DMS53 (cell line): ENCODE data around the gene GOLGA6L2.
"Not testable (repeated sequence)": the region's sequence is repeated elsewhere in the genome, so short reads cannot be mapped to it uniquely, and the experiment has no call there.

Source experiments
- DNase-seq: peaks from one replicate; lab custom pipeline; 2025; lab: John Stamatoyannopoulos, UW

The GOLGA6L2 gene, protein sequence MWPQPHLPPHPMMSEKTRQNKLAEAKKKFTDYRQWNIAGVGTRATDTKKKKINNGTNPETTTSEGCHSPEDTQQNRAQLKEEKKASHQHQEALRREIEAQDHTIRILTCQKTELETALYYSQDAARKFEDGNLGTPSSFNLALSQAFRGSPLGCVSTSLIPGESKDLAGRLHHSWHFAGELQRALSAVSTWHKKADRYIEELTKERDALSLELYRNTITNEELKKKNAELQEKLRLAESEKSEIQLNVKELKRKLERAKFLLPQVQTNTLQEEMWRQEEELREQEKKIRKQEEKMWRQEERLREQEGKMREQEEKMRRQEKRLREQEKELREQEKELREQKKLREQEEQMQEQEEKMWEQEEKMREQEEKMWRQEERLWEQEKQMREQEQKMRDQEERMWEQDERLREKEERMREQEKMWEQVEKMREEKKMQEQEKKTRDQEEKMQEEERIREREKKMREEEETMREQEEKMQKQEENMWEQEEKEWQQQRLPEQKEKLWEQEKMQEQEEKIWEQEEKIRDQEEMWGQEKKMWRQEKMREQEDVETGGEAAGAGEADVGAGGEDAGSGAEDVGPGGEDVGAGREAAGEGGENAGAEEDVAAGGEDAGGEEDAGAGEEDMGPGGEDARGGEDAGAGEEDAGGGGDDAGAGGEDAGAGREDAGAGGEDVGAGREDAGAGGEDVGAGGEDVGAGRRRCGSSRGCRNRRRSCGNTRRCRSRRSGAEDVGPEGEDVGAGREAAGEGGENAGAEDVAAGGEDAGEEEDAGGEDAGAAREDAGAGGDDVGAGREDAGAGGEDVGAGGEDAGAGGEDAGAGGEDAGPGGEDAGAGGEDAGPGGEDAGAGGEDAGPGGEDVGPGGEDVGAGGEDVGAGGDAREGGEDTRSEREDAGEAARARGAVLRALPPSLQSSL

GRCh38 chr15:23447107-23447500, at the start of gene GOLGA6L2:
TSS of gene GOLGA6L2 (minus strand) at chr15:23447243. CDS start at chr15:23447181, 62 bp downstream.
- DNase-seq = peak; percentile 27

DNA sequence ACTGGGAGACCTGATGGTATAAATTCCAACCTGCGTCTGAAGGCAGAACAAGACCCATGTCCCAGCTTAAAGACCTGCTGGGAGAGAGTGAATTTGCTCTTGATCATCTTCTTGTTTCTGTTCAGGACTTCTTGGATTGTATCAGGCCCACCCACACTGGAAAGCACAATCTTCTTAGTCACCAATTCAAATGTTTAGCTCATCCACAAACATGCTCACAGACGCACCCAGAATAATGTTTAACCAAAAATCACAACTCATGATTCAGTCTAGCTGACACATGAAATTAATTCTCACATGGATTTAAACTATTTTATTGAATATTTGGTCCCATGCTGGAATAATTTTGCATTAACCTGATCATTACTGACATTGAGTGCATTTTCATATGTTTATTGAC, 37.8 kb upstream of the GOLGA6L2 start:
- no peak for DNase-seq

DNA sequence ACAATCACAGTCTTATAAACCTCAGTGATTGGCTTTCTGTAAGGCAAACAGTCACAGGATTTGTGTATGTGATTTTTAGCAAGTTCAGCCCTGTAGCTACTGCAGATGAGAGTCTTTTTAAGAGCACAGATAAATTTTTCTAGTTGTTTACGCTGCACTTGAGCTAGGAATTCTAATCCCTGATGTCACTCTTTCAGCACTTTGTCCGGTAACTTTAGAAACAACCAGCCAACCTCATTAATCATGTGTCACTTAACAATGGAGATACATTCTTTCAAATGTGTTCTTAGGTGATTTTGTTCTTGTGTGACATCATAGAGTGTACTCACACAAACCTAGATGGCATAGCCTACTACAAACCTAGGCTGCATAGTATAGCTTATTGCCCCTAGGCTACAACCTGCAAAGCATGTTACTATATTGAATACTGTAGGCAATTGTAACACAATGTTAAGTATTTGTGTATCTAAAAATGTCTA, 36.8 kb upstream of the GOLGA6L2 start:
- peak; percentile 42 for DNase-seq

DNA sequence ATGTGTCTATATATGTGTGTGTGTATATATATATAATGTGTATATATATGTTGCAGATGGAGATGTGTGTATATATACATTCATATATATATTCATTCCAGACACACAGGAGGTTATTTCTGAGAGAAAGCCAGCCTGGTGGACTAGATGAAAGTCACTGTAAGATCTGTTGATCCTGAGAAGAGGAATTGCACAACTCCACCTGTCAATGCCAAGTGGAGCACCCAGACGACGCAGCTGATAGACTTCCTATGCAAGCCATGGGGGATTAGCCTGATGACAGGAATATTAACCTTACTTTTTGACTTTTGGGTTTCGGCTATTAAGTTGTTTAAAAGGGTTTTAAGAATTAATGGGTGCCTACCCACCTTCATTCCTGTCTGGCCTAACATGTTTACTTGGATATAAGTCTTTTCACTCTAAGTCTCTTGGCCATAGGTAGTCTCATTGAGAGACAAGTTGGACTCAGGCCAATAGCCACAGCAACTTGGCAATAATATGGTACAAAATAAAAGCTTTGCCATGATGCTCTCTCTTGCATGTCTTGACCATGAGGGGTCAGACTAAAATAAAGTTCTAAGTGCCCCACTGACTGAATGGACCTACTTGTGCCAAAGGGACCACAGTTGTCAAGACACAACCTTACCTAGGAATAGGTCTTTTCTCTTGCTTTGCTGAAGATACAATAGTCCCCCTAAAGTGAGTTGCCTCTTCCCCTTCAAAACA, 35.9 kb upstream of the GOLGA6L2 start:
- no peak for DNase-seq

DNA sequence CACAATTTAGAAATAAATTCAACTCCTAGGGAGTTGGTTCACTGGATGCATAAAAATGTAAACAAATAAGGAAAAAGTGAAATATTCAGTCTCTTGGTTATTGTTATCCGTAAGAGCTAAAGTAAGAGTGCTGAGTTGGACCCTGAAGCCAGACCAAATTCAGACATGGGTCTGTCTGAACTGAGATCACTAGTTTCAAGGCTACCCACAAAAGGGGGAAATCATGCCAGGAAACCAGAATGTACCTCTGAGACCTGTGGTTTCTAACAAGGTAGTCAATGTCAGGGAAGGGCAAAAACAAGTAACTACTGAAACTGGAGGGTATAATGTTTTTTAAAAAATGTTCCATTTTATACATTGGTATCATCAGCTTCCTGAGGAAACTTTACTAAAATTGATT, 35.2 kb upstream of the GOLGA6L2 start:
- no peak for DNase-seq

GRCh38 chr15:23477920-23478319, 30.9 kb upstream of the GOLGA6L2 start:
- no peak for DNase-seq

DNA sequence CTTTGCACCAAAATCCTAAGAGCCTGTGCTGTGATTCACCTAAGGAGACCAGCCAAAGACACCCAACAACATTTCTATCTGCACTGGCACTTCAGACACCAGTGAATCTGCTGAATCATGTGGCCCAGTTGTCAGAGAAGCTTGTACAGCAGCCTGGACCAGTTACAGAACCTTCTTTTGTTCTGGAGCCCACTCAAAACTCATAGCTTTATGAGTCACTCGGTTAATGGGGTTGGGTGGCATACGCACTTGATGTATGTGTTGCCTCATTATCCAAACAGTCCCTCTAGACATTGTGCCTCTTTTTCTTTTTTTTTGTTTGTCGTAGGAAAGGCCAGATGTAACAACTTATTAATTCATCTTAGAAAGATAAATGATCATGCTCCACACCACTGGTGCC, 25.6 kb upstream of the GOLGA6L2 start:
- peak; percentile 70 for DNase-seq

DNA sequence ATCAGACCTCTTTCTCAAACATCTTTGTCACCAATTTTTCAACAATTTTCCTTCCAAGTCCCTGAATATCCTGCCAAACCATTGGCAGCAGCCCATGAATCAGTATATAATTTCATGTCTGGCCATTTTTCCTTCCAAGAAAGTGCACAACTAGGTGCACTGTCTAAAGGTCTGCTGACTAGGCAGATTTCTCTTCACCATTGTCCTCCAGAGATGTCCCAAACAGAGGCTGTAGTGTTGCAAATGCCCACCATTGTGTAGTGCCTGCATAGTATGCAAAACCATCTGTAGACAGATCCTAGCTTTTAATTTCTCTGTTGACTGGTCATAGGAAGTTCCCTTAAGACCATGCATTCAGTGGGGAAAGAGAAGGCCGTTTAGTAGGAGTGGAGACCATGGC, 25.0 kb upstream of the GOLGA6L2 start:
- DNase-seq = no peak

GRCh38 chr15:23467110-23467600, 20.1 kb upstream of the GOLGA6L2 start:
- DNase-seq = peak; percentile 65

GRCh38 chr15:23457890-23458289, 10.8 kb upstream of the GOLGA6L2 start:
- DNase-seq = no peak

- no peak for DNase-seq
These were observed 582 bp downstream of the GOLGA6L2 start for GRCh38 chr15:23446215-23447106.

- DNase-seq = no peak
These were observed 2.8 kb downstream of the GOLGA6L2 start for GRCh38 chr15:23444269-23444668.

- no peak for DNase-seq
These were observed 5.8 kb downstream of the GOLGA6L2 start for GRCh38 chr15:23441204-23441603.

- no peak for DNase-seq
These were observed 6.4 kb downstream of the GOLGA6L2 start for GRCh38 chr15:23440596-23440995.

DNA sequence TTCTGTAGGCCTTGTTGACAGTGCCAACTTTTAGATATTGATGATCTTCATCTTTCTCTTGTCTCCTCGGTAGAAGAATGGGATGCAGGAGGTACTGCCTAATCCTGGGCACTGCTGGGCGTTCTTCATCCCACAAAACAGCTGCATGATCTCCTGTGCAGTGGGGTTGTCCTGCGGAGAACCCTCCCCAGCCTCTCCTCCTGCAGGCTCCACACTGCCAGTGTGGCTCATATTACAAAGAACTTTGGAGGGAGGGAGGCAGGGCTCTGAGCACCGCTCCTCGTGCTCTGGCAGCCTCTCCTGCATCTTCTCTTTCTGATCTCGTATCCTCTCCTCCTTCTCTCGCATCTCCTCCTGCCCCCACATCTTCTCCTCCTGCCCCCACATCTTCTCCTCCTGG, 7.5 kb downstream of the GOLGA6L2 start:
- DNase-seq = no peak

DNA sequence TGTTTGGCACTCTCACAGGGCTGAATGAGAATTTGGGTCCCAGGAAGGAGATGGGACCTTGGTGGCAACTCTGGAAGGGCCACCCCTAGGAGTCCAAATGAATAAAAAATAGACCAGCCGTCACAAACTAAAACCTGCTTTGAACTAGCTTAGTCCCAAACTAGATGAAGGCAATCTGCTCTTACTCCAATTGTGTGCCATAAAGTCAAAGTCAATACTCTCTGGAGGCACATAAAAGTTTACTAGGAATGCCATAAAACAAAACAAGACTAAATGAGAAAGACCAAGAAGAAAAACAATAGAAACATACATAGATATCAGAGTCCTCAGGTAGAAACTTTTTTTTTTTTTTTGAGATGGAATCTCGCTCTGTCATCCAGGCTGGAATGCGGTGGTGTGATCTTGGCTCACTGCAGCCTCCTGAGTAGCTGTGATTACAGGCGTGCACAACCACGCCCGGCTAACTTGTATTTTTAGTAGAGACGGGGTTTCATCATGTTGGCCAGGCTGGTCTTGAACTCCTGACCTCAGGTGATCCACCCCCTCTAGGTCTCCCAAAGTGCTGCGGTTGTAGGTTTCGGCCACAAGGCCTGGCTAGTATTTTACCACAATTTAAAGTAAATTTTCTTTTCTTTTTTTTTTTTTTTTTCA, 8.1 kb downstream of the GOLGA6L2 start:
- DNase-seq = no peak

DNA sequence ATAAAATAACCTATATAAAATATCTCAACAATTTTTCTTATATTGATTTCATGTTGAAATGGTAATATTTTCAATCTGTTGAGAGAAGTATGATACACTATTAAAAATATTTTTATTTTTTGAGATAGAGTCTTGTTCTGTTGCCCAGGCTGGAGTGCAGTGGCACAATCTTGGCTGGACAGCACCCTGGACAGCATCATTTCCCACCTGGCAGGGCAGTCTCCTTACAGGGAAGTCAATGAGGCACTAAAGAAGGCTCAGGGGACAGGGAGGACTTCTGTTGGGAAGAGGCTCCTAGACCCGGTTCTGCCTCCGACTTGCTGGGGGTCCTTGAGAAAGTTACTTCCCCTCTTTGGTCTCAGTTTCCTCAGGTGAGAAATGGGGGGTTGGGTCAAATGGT, 9.4 kb downstream of the GOLGA6L2 start:
- no peak for DNase-seq

DNA sequence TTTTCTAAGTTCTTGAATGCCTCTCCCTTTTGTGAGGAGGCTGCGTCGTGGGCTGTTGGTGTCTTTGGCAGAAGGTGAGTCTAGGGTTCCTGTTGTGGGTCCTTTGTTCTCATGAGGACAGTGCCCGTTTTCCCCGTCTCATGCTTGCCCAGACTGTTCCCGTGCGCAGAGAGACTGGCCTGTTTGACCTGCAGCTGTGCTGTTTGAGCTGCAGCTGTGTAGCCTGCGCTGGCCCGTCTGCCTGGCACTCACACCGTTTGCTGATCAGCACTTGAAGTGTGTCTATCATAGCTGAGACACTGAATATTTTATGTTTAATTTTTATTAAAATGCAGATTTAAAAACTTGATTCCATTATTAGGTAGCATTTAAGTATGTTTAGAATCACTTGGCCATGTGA, 9.9 kb downstream of the GOLGA6L2 start:
- no peak for DNase-seq

GRCh38 chr15:23436421-23436820, 10.6 kb downstream of the GOLGA6L2 start:
- no peak for DNase-seq

- not testable (repeated sequence) for DNase-seq
These were observed 12.3 kb downstream of the GOLGA6L2 start for GRCh38 chr15:23434699-23435098.
